ENCODE data around the gene GBA3. TPM values are rescaled to one million over a fixed set of nuclear protein-coding genes. Genes with fewer than 3 reads are reported as not detected.

The GBA3 gene
- total RNA-seq, 3 donors from 2014 or later (not counting 1 experiment from before 2014, with no cell fraction given), result not detected

- Histone ChIP-seq H3K27ac (ENCODE audit: low read length) (no peak overlapping the region), H3K27me3 (ENCODE audit: control insufficient read depth, insufficient read depth, low read length) (no peaks in the 10 kb centered on the region), H3K4me1 (ENCODE audit: control insufficient read depth, insufficient read depth, low read length) (peaks cover 5% of the 10 kb centered on the region), H3K4me3 (ENCODE audit: low read length) (no peak overlapping the region), H3K9me3 (ENCODE audit: control insufficient read depth, insufficient read depth, low read length) (no peaks in the 10 kb centered on the region), H3K36me3 (ENCODE audit: control insufficient read depth, insufficient read depth, low read length) (no peaks in the 10 kb centered on the region)
- H3K36me3 Mint-ChIP-seq, result no peaks in the 10 kb centered on the region
- H3K27ac Mint-ChIP-seq, result no peak overlapping the region
- TF ChIP-seq, protein P1, sequence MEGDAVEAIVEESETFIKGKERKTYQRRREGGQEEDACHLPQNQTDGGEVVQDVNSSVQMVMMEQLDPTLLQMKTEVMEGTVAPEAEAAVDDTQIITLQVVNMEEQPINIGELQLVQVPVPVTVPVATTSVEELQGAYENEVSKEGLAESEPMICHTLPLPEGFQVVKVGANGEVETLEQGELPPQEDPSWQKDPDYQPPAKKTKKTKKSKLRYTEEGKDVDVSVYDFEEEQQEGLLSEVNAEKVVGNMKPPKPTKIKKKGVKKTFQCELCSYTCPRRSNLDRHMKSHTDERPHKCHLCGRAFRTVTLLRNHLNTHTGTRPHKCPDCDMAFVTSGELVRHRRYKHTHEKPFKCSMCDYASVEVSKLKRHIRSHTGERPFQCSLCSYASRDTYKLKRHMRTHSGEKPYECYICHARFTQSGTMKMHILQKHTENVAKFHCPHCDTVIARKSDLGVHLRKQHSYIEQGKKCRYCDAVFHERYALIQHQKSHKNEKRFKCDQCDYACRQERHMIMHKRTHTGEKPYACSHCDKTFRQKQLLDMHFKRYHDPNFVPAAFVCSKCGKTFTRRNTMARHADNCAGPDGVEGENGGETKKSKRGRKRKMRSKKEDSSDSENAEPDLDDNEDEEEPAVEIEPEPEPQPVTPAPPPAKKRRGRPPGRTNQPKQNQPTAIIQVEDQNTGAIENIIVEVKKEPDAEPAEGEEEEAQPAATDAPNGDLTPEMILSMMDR (IDR thresholded peaks at IDR 0.05), result no peak
- H3K9me3 Mint-ChIP-seq, result no peaks in the 10 kb centered on the region
- no peak for ATAC-seq
- peak in 1 of 2 donors; percentile 15 for DNase-seq
- H3K27me3 Mint-ChIP-seq (ENCODE audit: low read depth in 2 of 2), result no peaks in the 10 kb centered on the region
- peaks cover 21 to 24% of the 10 kb centered on the region in 2 donors for H3K4me1 Mint-ChIP-seq
- H3K4me3 Mint-ChIP-seq, result no peak overlapping the region
- intact Hi-C loops (cut with micrococcal nuclease), result no loop called here
Observed at GRCh38 chr4:22668301-22668700, 24.4 kb upstream of the GBA3 start.

GRCh38 chr4:22668702-22669101, 24.0 kb upstream of the GBA3 start:
- intact Hi-C loops (cut with micrococcal nuclease), result no loop called here
- H3K36me3 ChIP-seq (ENCODE audit: control insufficient read depth, insufficient read depth, low read length), result no peaks in the 10 kb centered on the region
- H3K4me3 ChIP-seq (ENCODE audit: low read length), result no peak overlapping the region
- H3K27ac ChIP-seq (ENCODE audit: low read length), result no peak overlapping the region
- DNase-seq, result no peak
- TF ChIP-seq, protein P1 (IDR thresholded peaks at IDR 0.05), result no peak
- no peak overlapping the region for H3K4me3 Mint-ChIP-seq
- ATAC-seq, result no peak
- peaks cover 21 to 24% of the 10 kb centered on the region in 2 donors for H3K4me1 Mint-ChIP-seq
- H3K36me3 Mint-ChIP-seq, result no peaks in the 10 kb centered on the region
- H3K9me3 ChIP-seq (ENCODE audit: control insufficient read depth, insufficient read depth, low read length), result no peaks in the 10 kb centered on the region
- peaks cover 5% of the 10 kb centered on the region for H3K4me1 ChIP-seq (ENCODE audit: control insufficient read depth, insufficient read depth, low read length)
- H3K27me3 Mint-ChIP-seq (ENCODE audit: low read depth in 2 of 2), result no peaks in the 10 kb centered on the region
- no peak overlapping the region for H3K27ac Mint-ChIP-seq
- no peaks in the 10 kb centered on the region for H3K9me3 Mint-ChIP-seq
- no peaks in the 10 kb centered on the region for H3K27me3 ChIP-seq (ENCODE audit: control insufficient read depth, insufficient read depth, low read length)

GRCh38 chr4:22670956-22671355, 21.8 kb upstream of the GBA3 start:
- Mint-ChIP-seq H3K27ac (no peak overlapping the region), H3K27me3 (ENCODE audit: low read depth in 2 of 2) (no peaks in the 10 kb centered on the region), H3K9me3 (no peaks in the 10 kb centered on the region), H3K4me1 (peaks cover 21 to 32% of the 10 kb centered on the region in 2 donors), H3K4me3 (no peak overlapping the region), H3K36me3 (no peaks in the 10 kb centered on the region)
- intact Hi-C loops (cut with micrococcal nuclease), result no loop called here
- Histone ChIP-seq H3K4me1 (ENCODE audit: control insufficient read depth, insufficient read depth, low read length) (peaks cover 5% of the 10 kb centered on the region), H3K36me3 (ENCODE audit: control insufficient read depth, insufficient read depth, low read length) (no peaks in the 10 kb centered on the region), H3K27me3 (ENCODE audit: control insufficient read depth, insufficient read depth, low read length) (no peaks in the 10 kb centered on the region), H3K4me3 (ENCODE audit: low read length) (no peak overlapping the region), H3K27ac (ENCODE audit: low read length) (no peak overlapping the region), H3K9me3 (ENCODE audit: control insufficient read depth, insufficient read depth, low read length) (no peaks in the 10 kb centered on the region)
- TF ChIP-seq, protein P1 (IDR thresholded peaks at IDR 0.05), result no peak
- DNase-seq (no peak), ATAC-seq (no peak)
- 31% methylated on average over 1 of the region's 1 CpG for WGBS (ENCODE audit: insufficient coverage)

DNA sequence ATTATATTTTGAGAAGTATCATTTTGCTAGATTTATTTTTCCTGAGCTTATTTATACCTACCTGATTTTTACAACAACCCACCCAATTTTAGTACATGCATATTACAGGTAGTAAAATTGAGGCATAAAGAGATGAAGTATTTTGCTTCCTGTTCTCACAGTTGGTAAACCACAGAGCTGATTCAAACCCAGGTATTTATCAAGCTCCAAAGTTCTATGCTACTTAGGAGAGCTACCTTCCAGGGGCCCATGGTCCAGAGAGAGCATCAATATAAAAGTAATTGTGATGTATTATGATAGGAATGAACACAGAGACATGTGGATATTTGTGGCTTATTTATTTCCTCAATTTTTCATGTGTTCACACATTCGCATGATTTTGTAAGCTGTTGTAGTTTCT, 20.2 kb upstream of the GBA3 start:
- Histone ChIP-seq H3K27ac (ENCODE audit: low read length) (no peak overlapping the region), H3K4me3 (ENCODE audit: low read length) (no peak overlapping the region), H3K27me3 (ENCODE audit: control insufficient read depth, insufficient read depth, low read length) (no peaks in the 10 kb centered on the region), H3K4me1 (ENCODE audit: control insufficient read depth, insufficient read depth, low read length) (peaks cover 5% of the 10 kb centered on the region), H3K36me3 (ENCODE audit: control insufficient read depth, insufficient read depth, low read length) (no peaks in the 10 kb centered on the region), H3K9me3 (ENCODE audit: control insufficient read depth, insufficient read depth, low read length) (no peaks in the 10 kb centered on the region)
- intact Hi-C loops (cut with micrococcal nuclease), result no loop called here
- peak overlapping the region in 1 of 2 donors; percentile 24 for H3K27ac Mint-ChIP-seq
- no CpG with 5 or more reads among the region's 1 CpG for WGBS (ENCODE audit: insufficient coverage)
- H3K9me3 Mint-ChIP-seq, result no peaks in the 10 kb centered on the region
- TF ChIP-seq, protein P1 (IDR thresholded peaks at IDR 0.05), result no peak
- peak overlapping the region; percentile 21 for H3K4me3 Mint-ChIP-seq
- peaks cover 21 to 32% of the 10 kb centered on the region in 2 donors for H3K4me1 Mint-ChIP-seq
- H3K27me3 Mint-ChIP-seq (ENCODE audit: low read depth in 2 of 2), result no peaks in the 10 kb centered on the region
- DNase-seq (no peak), ATAC-seq (no peak)
- no peaks in the 10 kb centered on the region for H3K36me3 Mint-ChIP-seq

All from natural killer cell (primary cell).